ENCODE data around the gene ZFYVE28. TPM values are rescaled to one million over a fixed set of nuclear protein-coding genes. Genes with fewer than 3 reads are reported as not detected.

Gene ZFYVE28
- total RNA-seq, 2 experiments from 2014 or later, result 9.6 to 10.3 TPM

DNA sequence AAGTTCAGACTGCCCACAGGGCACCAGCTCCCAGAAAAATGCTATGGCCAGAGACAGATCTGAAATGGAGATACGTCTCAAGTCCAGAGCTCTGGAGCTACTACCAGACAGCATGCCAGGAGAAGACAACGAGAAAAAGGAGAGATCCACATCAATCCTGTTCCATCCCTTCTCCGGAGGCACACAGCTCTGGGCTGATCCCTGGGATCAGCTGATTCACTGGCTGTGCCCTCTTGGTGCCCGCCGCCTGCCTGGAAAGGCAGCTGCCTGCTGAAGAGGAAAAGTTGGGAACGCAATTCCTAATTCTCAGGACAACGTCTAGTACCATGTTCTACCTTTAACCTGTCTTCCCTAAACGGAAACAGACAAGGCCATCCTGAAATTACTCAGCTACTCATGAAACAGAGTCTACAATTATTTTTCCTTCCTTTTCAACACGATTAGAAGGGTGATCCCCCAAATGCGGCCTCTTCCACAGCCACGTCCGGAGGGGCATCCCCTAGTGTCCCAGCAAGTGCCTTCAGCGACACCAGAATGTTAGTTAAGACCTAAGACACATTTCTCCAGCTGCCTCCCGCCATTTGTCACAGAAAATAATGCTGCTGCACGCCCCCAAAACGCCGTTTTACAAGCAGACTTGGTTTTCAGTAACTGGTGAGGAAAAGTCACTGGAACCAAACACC is 2.4 kb downstream of the ZFYVE28 start:
- CTCF ChIA-PET, result interaction anchor here (0.8 to 1.4 kb wide), 4 partner anchors 23 to 154 kb away, joined by 3 to 4 read pairs (median 3); partner anchors contain the start of genes MXD4 and RNF4
- POLR2A ChIA-PET, result interaction anchor here (0.5 to 1.6 kb wide), 4 partner anchors 25 to 212 kb away, joined by 3 to 6 read pairs (median 4); partner anchors contain the start of genes HAUS3, POLN and RNF4

DNA sequence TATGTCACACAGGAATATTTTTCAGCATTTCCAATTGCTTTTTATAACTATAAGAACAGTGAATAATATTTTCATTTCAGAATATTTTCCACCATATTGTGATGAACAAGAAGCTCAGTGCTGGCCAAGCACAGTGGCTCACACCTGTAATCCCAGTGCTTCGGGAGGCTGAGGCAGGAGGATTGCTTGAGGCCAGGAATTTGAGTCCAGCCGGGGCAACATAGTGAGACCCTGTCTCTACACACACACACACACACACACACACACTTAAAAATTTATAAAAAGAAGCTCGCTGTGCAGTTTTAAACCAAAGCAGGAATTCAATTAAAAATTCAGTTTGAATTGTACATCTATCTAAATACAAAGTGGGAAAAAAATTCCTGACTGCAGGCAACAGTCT is 3.2 kb downstream of the ZFYVE28 start:
- ChIA-PET CTCF (interaction anchor here (0.8 to 1.4 kb wide), 2 partner anchors 22 to 53 kb away, joined by 3 read pairs; partner anchors contain the start of gene RNF4), POLR2A (interaction anchor here (0.6 to 1.3 kb wide), 3 partner anchors 54 to 213 kb away, joined by 3 to 4 read pairs (median 3); partner anchors contain the start of genes HAUS3, POLN and RNF4)

DNA sequence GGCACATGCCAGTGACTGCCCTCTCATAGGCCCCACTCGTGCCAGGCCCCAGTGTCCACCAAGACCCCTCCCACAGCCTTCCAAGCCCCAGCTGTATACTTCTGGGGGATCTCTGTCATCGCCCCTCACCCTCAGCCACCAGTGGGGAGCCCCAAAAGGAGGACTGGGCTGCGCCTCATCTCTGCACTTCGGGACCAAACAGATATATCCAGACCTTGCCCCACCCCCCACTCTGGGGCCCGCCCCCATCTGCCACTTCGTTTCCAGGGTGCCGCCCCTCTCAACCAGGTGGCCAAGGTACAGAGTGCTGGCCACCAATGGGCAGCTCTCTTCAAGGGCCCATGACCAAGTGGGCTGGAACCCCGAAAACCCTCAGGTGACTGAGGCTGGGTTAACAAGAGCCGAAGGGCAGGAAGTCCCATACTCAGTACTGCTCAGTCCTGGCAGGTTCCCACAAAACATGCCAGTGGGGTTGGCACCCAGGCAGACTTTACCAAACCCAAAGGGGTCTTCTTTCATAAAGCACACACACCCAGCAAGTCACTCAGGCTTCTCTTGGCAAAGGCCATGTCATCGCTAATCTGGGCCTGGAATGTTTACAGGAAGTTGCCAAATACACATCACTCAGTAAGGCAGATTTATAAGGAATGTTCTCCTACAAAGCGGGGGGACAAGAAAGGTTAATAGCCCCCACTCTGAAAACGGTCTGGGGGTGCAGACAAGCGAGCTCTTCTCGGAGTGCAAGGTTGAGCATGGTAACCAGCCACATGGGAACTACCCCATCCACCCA is 4.4 kb downstream of the ZFYVE28 start:
- ChIA-PET POLR2A (interaction anchor here (0.5 to 1.9 kb wide), 3 partner anchors 55 to 184 kb away, joined by 3 to 12 read pairs (median 4); partner anchors contain the start of genes MXD4 and RNF4), CTCF (interaction anchor here (1.2 to 2.5 kb wide), 3 partner anchors 8 to 173 kb away, joined by 3 to 11 read pairs (median 9); partner anchors contain the start of genes HAUS3 and POLN)

DNA sequence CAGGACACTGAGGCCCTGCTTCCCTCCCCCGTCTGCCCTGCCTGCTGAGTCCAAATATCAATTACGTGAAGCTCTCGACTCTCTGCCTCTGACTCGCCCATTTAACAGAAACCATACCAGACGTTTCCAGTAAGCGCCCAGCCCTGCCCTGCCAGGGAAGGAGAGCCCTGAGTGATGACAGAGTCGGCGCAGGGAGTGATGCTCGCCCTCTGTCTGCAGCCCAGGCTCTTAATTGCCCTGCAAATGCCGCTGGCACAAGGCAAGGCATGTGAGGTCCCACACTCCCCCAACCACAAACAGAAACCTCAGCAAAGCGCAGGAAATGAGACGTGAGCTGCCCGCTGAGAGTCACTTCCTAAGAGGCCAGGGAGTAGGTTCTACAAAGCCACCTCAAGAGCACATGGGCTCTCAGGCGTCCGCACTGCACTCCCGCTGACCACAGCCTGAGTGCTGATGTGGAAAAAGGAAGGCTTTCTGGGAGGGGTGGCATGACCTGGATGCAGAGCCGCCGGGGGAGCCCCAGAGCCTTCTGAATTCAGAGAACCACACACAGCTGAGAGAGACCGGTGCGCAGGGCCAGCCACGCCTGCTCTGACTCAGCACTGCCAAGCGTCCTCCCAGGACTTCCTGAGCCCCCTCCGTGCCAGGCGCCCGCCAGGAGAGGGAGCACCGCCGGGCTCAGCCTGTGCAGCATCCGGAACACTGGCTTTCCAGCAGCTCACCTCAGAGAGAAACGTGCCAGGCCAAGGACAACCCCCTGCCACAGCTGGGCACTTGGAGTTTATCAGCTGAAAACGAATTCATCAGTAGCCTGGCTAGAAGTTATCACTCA is 5.3 kb downstream of the ZFYVE28 start:
- POLR2A ChIA-PET, result interaction anchor here (0.5 to 1.9 kb wide), 7 partner anchors 11 to 183 kb away, joined by 3 to 12 read pairs (median 4); partner anchors contain the start of genes MXD4 and RNF4
- CTCF ChIA-PET, result interaction anchor here (1.0 to 2.5 kb wide), 9 partner anchors 9 to 404 kb away, joined by 3 to 11 read pairs (median 5); partner anchors contain the start of genes HAUS3, MXD4, POLN and RNF4

DNA sequence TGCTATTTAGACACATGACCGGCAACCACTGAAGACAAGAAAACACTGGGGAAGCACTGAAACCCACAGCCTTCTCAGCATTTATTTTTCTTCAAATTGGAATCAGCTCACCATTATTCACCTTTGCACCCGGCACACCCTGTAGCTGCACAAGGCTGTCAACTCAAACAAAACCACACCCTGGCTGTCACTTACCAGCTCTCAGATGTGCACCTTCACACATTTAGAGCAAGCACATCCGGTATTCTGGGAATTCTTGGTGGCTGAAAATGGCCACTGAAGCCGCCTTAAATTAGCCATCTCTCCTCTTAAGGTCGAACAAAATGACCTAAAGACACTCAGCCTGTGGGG is 5.9 kb downstream of the ZFYVE28 start:
- ChIA-PET CTCF (interaction anchor here (0.6 to 2.5 kb wide), 12 partner anchors 10 to 403 kb away, joined by 3 to 11 read pairs (median 4); partner anchors contain the start of genes HAUS3, MXD4, POLN and RNF4), POLR2A (interaction anchor here (0.9 to 1.9 kb wide), 4 partner anchors 11 to 150 kb away, joined by 3 to 12 read pairs (median 6); partner anchors contain the start of genes MXD4 and RNF4)

DNA sequence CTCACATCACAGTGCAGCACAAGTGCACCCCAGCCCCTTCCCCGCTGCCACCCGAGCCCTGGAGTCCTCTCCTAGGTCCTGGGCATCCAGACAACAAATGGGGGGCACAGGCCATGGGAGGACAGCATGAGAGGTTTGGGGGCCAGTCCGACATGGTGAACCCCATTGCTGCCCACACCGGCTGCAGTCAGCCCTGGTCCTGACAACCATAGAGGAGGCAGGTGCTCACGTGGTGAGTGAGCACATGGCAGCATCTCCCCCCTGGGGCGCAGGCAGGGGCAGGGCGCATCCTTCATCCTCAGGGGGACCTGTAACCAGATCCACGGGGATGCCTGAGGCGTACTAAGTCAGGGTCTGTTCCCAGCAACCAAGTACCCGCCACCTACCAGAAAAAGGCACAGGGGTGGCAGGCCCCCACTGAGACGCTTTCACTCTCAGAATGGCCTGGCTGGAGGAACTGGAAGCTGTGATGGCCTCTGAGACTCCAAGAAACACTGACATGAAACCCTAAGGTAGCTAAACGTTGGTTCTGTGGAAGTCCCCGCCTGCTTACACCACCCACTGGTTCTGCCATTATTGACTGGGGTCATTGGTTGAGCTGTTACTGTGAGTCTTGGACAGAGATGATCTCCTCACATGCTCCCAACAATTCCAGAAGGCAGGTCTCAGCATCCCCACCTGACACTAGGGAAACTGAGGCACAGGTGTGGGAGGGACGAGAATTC is 6.5 kb downstream of the ZFYVE28 start:
- CTCF ChIA-PET, result interaction anchor here (0.6 to 2.5 kb wide), 11 partner anchors 9 to 403 kb away, joined by 3 to 11 read pairs (median 5); partner anchors contain the start of genes HAUS3, MXD4, POLN and RNF4
- POLR2A ChIA-PET, result interaction anchor here (0.9 to 1.9 kb wide), 5 partner anchors 10 to 150 kb away, joined by 3 to 12 read pairs (median 5); partner anchors contain the start of genes MXD4 and RNF4

DNA sequence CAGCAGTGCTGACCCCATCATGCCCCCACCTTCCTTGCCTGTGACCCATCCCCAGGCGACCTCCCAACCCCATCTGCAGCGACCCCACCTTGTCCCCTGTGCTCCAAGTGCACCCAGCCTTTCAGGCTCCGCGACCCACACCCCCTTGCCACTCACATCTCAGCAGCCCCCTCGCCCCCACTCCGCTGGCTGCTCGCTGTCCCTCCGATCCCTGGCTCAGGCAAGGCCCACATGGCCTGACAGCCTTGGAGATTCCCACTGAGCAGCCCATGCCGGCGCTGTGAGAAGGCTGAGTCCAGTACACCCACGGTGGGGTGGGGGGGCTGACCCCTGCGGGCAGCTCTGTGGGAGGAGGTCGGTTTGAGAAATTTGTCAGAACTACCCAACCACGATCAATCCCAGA is 9.1 kb downstream of the ZFYVE28 start:
- ChIA-PET CTCF (no interaction called here), POLR2A (no interaction called here)

DNA sequence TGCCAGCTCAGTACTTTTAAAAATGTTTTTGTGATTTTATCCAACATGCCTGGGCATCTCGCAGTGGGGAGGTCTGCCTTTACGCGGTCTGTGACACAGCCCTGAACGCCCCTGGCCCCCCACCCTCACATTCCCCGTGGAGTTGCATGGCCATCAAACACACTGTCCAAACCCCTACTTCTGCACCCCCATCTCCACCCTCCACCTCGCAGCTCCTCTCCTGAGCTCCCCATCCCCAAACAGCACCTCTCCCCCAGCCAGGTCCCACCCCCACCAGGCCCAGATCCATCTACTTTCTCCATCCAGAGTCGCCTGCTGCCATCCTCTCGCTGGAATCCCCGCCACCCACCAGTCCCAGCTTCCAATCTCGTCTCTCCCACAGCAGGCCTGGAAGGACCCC is 9.5 kb downstream of the ZFYVE28 start:
- ChIA-PET POLR2A (no interaction called here), CTCF (no interaction called here)

DNA sequence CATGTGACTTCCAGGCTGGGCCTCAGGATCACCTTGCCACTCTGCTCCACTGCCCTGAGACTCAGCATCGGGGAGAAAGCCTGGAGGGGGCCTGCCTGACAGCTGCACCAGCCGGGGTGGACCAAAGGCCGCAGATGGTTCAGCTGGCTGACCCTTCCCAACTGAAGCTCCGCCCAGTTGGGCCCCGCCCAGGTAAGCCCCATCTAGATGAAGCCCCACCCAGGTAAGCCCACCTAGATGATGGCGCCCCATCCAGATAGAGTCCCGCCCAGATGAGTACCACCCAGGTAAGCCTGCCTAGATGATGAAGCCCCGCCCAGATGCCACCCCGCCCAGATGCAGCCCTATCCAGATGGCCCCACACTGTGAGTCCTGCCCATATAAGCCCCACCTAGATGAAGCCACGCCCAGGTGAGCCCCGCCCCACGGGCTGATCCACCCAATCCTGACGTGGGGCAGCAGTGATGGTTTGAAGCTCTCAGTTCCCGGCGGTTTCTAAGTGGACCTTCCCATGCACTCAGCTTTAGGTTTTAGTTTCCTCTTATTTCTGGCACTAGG is 10.0 kb downstream of the ZFYVE28 start:
- POLR2A ChIA-PET, result no interaction called here
- CTCF ChIA-PET, result no interaction called here

DNA sequence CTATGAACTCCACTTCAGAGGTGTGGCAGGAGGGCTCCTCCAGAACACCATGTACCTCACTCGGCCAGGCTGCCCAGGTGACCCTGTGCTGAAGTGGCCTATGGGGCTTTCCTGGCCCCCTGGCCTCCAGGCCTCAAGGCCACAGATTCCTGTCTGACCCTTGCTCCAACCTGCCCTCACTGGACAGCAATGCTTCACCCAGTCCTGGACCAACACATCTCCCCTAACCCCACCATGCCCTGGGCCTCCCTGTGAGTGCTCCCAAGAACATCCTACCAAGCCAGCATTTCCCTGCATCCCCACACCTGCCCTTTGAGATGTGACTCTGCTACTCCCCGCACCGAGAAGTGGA is 10.5 kb downstream of the ZFYVE28 start:
- ChIA-PET CTCF (no interaction called here), POLR2A (no interaction called here)

DNA sequence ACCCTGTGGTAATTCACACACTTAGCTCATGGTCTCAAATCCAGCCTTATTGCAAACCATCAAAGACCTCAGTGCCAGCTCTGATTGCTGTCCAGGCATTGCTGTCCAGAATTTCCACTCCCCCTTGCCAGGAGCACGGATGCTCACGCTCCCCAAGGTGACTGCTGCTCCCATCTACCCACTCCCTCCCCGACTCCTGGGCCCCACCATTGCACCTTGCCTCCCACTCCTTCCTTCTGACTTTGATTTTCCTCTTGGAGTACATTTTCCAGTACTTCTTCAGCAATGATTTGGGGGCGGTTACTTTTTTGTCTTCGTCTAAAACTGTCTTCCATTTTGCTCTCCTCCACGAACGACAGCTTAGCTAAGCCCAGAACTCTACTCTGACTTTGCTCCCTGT is 11.5 kb downstream of the ZFYVE28 start:
- POLR2A ChIA-PET, result no interaction called here
- CTCF ChIA-PET, result interaction anchor here (1.2 kb wide), 1 partner anchor 187 kb away, joined by 3 read pairs; no protein-coding TSS in a partner anchor

DNA sequence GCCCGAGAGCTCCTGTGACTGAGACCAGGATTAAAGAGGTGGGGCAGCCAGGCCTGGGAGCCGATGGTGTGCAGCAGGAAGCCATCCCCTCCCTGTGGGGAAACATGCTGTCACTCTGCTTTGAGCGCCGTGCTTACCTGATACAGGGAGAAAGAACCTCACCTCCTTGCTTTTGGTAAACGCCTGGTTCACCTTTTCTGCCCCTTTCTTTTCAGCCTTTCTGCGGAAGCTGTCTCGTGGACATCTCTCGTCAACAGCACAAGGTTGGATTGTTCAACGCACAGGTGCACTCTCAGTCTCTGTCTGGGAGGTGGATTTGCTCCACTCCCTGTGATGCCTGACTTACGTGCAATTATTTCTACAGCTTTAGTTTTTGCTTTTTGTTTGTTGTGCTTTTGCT is 12.0 kb downstream of the ZFYVE28 start:
- CTCF ChIA-PET, result interaction anchor here (1.2 kb wide), 1 partner anchor 186 kb away, joined by 3 read pairs; no protein-coding TSS in a partner anchor
- POLR2A ChIA-PET, result no interaction called here

DNA sequence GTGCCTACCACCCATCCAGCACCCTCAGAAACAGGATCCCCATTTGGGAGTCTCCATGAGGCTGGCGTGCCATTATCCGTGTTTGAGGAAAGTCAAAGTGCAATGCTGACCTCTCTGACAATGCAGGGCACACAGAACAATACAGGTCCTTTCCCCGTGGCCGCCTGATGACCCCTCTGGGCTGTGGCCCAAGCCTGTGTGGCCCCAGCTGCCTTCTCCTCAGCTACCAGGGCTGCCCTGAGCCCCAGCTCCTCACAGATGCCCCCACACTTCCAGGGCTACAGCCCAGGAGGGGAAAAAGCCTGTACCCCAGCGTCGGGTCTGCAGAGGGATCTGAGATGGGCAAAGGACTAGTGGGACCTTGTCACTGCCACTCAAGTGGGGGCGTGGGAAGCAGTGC is 15.5 kb downstream of the ZFYVE28 start:
- ChIA-PET POLR2A (interaction anchor here (2.7 kb wide), 1 partner anchor 10 kb away, joined by 7 read pairs; no protein-coding TSS in a partner anchor), CTCF (interaction anchor here (1.3 kb wide), 1 partner anchor 9 kb away, joined by 5 read pairs; no protein-coding TSS in a partner anchor)

DNA sequence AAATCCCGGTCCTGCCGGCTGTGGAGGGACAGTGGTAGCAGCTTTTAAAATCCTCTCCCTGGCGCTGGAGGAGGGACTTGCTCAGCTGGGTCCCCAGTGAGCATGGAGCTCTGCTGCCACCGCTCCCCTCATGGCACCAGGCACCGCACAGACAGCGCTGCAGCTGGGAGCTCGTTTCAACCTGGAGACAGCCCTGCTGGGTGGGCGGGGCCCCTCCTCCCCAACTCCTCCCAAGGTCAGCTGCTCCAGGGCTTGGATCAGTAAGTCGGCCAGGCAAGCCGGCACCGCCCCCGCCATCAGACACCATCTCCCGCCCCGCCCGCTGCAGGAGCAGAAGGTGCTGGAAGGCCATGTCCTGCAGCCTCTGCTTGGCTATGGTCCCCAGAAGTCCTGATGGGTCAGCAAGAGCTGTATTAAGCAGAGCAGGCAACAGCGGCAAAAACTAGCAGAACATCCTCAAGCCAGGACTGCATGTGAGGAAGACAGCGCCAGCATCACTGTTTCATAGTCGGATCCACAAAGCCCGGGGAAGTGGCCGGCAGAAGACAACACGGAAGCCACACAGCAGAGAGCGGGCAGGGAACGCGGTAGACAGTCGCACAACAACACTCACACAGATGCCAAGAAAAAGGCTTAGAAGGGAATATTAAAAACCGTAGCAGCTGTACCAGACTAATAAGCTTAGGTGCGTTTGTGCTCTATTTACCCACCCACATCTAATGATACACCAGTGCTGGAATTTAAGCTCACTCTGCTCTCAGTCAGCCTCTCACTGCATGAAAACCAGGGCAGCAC is 16.2 kb downstream of the ZFYVE28 start:
- ChIA-PET CTCF (interaction anchor here (1.0 to 1.3 kb wide), 2 partner anchors 10 kb away, joined by 3 to 5 read pairs; no protein-coding TSS in a partner anchor), POLR2A (interaction anchor here (2.7 kb wide), 1 partner anchor 10 kb away, joined by 7 read pairs; no protein-coding TSS in a partner anchor)

DNA sequence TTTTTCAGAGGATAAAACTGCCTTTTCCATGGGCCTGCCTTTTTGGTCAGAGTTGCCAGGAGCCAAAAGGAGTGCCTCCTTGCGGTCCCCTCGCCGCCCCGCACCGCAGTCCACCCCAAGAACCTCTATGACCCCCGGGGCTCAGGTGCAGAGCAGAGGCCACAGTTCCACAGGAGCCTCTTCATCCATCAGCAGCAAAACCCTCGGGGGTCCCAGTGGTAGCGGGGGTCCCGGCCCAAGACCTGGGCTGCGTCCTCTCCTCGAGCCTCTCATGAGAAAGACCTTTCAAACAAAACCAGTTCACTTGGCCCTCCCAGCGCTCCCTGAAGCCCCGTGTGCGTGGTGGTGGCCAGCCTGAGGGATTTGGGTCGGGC is 16.8 kb downstream of the ZFYVE28 start:
- POLR2A ChIA-PET, result interaction anchor here (2.7 kb wide), 1 partner anchor 11 kb away, joined by 7 read pairs; no protein-coding TSS in a partner anchor
- CTCF ChIA-PET, result interaction anchor here (1.0 kb wide), 1 partner anchor 11 kb away, joined by 3 read pairs; no protein-coding TSS in a partner anchor

DNA sequence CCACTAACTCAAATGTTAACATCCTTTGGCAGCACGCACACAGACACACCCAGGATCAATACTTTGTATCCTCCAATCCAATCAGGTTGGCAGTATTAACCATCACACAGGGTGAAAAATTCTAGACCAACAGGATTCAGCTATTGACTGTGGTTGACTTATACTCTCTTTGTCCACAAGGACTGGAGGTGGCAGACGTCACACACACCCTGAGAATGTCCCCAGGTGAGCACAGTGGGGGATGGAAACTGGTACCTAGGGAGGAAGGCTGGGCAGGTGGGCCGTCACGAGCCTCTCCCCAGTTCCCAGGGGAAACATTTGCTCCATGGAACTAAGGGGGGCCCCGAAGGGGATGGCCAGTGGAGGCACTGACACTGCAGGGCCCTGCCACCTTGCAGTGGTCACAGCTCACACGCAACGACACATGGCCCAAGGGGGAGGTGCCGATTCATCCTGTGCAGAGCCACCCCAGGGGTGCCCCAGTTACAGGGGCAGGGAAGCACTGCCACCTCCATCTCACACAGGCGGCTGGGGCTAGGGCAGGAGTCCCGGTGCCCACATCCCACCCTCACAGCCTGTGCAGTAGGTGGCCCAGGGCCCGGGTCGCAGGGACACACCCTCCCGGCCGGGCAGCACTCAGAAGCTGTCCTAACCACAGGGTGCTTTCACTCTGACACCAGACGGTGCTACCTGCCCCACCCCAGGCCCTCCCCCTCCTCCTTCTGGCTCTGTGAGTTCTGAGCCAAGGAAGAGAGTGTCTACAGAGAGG is 17.4 kb downstream of the ZFYVE28 start:
- POLR2A ChIA-PET, result interaction anchor here (2.7 kb wide), 1 partner anchor 12 kb away, joined by 7 read pairs; no protein-coding TSS in a partner anchor
- CTCF ChIA-PET, result interaction anchor here (1.0 kb wide), 1 partner anchor 11 kb away, joined by 3 read pairs; no protein-coding TSS in a partner anchor

Measured in activated CD8-positive, alpha-beta memory T cell treated with anti-CD3 and anti-CD28 coated beads for 36 hours (primary cell).